ENCODE measurements around the gene SLC9A6. TPM values are rescaled to one million over a fixed set of nuclear protein-coding genes. Genes with fewer than 3 reads are reported as not detected.

The SLC9A6 gene
- total and polyA plus RNA-seq, 9 of the 15 experiments (the other 6 are each of a cell fraction or from before 2014, with no cell fraction given): 3.7 to 13.9 (median 9.9) TPM

DNA sequence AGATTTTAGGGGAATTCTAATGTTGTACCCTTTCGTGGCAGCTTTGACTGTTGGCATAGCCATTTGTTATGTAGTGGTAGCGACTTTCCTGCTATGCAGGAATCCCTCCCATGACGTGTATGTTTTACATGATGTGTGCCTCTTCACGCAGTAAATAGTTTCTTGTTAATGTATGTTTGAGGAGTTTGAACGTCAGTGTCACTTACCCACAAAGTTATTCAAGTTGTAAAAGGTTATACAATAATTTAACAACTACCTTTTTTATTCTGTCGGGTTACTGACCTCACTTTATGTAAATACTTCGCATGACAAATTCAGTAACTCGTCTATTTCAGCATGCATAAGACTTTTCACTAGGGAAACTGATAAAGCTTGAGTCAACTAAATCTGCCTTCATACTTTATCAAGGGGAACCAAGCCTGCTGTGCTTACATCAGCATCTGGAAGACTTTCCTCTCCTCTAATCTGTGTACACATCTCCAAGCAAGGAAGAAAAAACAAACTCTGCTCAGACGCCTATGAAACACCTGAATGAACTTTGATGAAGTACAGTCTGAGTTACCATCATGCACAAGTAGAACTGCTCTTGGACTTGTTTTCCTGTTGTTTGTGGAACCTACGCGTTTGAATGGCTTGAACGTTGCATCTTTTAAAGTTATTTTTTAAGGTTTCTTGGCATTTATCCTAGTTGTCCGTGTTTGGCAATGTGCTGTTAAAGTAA lies 61.2 kb downstream of the SLC9A6 start:
- BruUV-seq (replicated peaks): no TSS peak
- H3K27ac ChIP-seq (ENCODE audit: extremely low read depth, low read depth, low read length): no peak overlapping the region
- no peaks in the 10 kb centered on the region for H3K9me3 ChIP-seq (replicated peaks; ENCODE audit: control insufficient read depth, insufficient read depth, low read depth, low read length)
- peaks cover 7% of the 10 kb centered on the region; the same call in 1 of the 3 replicates for H3K36me3 ChIP-seq (ENCODE audit: control insufficient read depth, insufficient read depth, low read length)
- ChIA-PET CTCF (ENCODE audit: low intra/inter-chr PET ratio) (no interaction called here), POLR2A (no interaction called here)
- no peak for ATAC-seq
- no peaks in the 10 kb centered on the region for H3K9me1 ChIP-seq (ENCODE audit: control insufficient read depth, insufficient read depth, low read length)
- no peaks in the 10 kb centered on the region for H3K79me2 ChIP-seq (ENCODE audit: control insufficient read depth, insufficient read depth, low read length)
- no peak overlapping the region for H3K4me2 ChIP-seq (ENCODE audit: insufficient read depth, low read length)
- H3K4me3 ChIP-seq: no peak overlapping the region
- H2AFZ ChIP-seq (ENCODE audit: low read depth, low read length): no peak overlapping the region
- peaks cover 2 to 8% of the 10 kb centered on the region in 2 experiments; a peak in 3 of 5 replicates for H3K27me3 ChIP-seq (ENCODE audit: control insufficient read depth in 2 of 2, insufficient read depth in 2 of 2, low read length in 2 of 2)
- TF ChIP-seq FOXP1 (CRISPR knock-in tag; IDR thresholded peaks at IDR 0.05) (no peak), PTBP1 (IDR thresholded peaks at IDR 0.05; ENCODE audit: low read depth, low read length) (no peak), ESRRB (CRISPR knock-in tag; IDR thresholded peaks at IDR 0.05; ENCODE audit: borderline replicate concordance) (no peak), XRCC4 (IDR thresholded peaks at IDR 0.05; ENCODE audit: extremely low read depth, insufficient read depth, insufficient read length) (no peak)
- TF ChIP-seq, protein P1, sequence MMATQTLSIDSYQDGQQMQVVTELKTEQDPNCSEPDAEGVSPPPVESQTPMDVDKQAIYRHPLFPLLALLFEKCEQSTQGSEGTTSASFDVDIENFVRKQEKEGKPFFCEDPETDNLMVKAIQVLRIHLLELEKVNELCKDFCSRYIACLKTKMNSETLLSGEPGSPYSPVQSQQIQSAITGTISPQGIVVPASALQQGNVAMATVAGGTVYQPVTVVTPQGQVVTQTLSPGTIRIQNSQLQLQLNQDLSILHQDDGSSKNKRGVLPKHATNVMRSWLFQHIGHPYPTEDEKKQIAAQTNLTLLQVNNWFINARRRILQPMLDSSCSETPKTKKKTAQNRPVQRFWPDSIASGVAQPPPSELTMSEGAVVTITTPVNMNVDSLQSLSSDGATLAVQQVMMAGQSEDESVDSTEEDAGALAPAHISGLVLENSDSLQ (IDR thresholded peaks at IDR 0.05): no peak
- intact Hi-C loops (cut with micrococcal nuclease): no loop called here
- H4K20me1 ChIP-seq (replicated peaks; ENCODE audit: control insufficient read depth, insufficient read depth, low read length): no peaks in the 10 kb centered on the region
- DNase-seq (ENCODE audit: extremely low read depth in 1 of 4, low spot score in 3 of 4): no peak
- WGBS (ENCODE audit: insufficient coverage, low coverage, missing lambda C conversion rate): 48% methylated on average over 12 of the region's 13 CpGs
- in situ Hi-C loops (cut with MboI): loop anchor here (25.0 kb wide), 2 partner anchors 116 to 641 kb away; no protein-coding TSS in a partner anchor
- no peak overlapping the region for H3K9ac ChIP-seq (ENCODE audit: insufficient read depth in 1 of 2, low read depth in 2 of 2, low read length in 2 of 2)
- FAIRE-seq: no peak
- no peaks in the 10 kb centered on the region for H3K4me1 ChIP-seq (replicated peaks in 1 of 2; ENCODE audit: control insufficient read depth in 2 of 2, insufficient read depth in 2 of 2, low read length in 2 of 2)

Measured in K562 (cell line).